GM18511 (cell line): ENCODE data around the gene USHBP1.

ENCODE experiments used
- ATAC-seq: cut with Tn5 transposase; IDR thresholded peaks from one replicate; pipeline ENCODE4 v1.9.1; 2021; ENCODE audit warnings: mild to moderate bottlenecking, moderate library complexity; ENCODE audit not compliant: unreplicated experiment

The USHBP1 gene

DNA sequence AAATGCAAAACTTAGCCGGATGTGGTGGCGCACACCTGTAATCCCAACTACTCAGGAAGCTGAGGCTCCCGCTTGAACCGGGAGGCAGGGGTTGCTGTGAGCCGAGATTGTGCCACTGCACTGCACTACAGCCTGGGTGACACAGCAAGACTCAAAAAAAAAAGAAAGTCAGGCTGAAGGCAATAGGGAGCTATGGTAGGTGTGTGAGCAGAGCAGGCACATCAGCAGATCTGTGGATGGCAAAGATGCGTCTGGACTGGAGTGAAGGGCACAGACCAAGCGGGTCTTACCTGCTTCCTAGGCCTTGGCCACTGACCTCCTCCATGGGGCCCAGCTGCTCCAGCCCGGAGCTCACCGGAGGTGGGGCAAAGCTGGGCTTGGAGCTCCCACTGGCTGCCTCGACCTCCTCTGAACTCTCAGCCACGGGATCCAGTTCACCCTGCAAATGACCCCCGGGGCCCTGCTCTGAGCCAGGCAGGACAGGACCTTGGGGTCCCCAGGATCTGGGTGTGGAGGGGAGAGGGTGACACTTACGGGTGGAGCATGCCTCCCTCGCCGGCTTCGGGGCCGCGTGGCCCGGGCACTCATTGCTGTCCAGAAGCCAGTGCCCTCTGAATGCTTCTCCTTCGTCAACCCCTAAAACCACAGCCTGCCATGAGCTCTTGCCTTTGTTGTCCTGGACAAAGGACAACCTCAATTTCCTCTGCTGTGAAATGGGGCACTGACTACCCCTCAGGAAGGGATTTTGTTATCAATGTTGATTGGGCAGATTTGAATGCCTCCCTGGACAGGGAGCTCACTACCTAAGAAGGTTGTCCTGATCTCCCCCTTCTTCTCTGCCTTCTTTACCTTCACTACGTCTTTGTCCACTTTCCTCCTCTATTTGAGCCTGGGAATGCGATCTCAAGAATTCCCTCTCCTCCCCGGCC is 569 bp downstream of the USHBP1 start:
- no peak for ATAC-seq

DNA sequence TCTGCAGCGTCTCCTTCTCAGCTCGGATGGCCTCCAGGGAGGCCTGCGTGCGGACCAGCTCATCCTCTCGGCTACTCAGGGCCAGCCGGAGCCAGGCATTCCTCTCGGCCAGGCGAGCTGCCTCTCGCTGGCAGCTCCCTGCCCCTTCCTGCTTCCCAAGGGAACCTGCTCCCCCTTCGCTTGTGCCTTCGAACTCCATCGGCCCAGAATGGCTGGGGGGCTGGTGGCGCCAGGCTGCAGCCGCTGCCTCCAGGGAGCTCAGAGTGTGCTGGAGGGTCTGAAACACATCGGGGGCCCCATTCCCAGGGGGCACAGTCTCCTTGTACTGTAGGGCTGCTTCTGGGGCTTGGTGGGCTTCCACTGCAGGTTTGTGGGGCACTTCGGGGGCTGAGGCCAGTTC is 2.0 kb downstream of the USHBP1 start:
- no peak for ATAC-seq

DNA sequence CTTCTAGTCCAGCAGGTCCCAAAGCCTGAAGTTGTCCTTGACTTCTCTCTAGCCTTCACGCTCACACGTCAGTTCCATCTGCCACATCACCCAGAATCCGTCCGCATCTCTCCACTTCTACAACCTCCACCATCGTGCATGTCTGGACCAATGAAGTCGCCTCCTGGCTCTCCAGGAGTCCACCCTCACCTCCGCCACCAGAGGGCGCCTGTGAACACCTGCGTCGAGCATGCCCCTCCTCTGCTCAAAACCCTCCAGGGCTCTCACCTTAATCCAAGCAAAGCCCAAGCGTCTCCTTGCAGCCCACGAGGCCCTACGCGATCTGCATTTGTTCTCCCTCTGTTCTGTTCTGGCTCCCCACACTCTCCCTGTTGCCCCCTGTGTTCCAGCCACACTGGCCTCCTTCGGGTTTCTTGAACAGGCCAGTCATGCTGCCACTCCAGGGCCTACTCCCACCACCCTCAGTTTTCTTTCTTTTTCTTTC is 3.7 kb downstream of the USHBP1 start:
- peak; percentile 72 for ATAC-seq

DNA sequence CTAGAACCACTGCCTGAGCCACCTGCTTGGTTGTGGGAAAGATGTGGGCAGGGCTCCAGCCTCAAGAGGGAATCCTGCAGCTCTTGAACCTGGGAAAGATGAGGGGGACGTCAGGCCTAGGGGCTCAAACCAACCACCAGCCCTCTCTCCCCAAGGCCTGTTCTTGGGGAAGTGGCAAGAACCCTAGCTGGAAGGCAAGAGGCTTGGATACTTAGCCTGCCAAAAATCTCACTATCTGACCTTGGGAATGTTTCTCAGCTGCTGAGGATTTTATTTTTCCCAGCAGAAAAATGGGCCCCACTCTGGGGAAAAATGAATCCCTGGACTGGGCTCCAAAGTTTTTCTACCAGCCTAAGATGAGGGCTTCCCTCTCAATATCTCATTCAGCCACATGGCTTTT is 4.6 kb downstream of the USHBP1 start:
- ATAC-seq: no peak

DNA sequence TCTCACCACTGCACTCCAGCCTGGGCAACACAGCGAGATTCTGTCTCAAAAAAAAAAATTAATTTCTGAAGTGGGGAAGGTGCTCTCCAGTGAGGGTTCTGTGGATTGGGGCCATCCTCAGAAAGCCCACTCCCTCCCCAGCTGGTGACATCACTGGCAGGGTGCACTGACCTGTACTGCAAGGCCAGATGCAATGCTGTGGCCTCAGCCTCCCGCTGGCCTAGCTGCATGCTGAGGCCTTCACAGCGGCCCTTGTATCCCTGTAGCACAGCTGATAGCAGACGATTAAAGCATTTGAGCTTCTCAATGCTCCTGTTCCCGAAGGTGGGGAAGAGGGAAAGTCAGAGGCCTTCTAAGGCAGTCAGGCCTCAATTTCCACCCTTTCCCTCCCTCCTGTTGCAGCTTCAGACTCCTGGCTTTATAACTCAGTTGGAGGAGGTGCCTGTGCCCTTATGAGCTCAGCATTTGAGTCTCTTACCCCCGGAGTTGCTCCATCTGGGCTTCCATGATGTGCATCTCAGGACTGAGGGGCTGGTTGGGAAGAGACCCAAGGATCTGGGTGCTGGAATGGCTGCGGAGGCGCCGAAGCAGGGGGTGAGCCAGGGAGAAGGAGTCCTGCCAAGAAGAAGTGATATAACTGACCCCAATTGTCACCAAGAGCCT is 5.3 kb downstream of the USHBP1 start:
- ATAC-seq: no peak

DNA sequence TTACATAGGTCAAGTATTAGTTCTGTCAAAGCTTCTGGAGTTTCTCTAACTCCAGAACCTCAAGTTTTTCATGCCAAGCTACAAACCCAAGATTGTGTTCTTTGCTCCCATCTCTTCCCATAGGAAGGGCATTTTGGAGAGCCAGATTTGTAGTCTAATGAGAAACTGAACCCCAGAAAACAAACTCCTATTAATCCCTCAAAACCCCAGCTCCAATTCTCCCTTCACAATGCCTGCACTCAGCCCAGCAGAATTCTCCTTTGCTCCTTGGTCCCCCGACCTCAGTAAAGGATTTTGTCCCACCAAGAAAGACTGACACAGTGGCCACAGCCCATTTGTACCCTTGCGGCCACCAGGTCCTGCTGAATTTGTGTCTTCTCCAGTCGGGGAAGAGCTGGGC is 8.4 kb downstream of the USHBP1 start:
- ATAC-seq: no peak

DNA sequence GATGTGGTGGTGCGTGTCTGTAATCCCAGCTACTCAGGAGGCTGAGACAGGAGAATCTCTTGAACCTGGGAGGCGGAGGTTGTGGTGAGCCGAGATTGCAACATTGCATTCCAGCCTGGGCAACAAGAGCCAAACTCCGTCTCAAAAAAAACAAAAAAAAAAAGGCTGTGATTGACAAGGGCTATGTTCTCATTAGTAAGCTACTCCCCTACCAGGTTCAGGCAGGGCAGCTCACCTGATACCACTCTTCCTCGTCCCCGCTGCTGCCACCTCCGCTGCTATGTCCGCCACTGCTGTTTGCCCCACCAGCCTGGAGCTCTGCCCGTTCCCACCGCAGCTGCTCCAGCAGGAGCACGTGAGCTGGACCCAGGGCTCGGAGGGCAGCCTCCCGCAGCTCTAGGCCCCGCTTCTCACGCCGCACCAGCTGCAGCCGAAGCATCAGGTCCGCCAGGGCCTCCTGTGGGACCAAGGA is 9.4 kb downstream of the USHBP1 start:
- no peak for ATAC-seq

DNA sequence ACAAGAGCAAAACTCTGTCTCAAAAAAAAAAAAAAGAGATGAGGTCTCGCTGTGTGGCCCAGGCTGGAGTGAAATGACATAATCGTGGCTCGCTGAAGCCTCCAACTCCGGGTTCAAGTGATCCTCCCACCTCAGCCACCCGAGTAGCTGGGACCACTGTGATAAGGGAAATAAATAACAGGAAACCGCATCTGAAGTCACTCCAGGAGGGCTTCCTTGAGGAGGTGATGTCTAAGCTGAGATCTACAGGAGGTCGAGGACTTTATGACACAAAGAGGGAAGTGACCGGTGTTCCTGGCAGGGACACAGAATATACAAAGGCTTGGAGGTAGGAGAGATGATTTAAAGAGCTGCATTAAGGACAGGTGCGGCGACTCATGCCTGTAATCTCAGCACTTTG is 9.9 kb downstream of the USHBP1 start:
- no peak for ATAC-seq

DNA sequence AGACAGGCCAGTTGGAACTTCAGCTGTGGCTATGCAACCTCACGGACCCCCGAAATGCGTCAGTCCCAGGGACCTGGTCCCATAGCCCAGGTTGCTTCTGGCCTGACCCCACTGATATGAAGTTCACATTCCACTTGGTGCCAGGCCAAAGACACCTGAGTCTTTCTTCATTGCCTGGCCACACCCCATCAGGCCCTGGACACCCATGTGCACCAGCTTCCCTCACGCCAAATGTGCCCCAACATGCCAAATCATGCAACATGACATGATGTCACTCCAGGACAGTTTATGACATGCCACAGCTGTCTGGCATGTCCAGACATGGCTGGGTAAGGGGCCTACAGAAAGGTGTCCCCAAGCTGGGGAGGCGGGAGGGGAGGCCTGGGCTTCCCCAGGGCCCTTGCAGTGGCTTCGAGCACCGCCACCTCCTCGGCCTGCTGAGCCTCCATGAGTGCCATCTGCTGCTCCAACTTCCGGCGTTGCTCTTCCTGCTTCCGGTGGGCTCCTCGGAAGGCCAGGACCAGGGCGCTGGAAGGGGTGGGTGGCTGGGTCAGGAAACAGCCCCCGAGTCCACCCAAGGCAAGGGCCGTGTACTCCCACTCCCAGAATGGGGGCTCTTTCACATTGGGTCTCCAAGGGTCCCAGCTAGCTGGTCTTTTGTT is 14.5 kb downstream of the USHBP1 start:
- ATAC-seq: no peak

DNA sequence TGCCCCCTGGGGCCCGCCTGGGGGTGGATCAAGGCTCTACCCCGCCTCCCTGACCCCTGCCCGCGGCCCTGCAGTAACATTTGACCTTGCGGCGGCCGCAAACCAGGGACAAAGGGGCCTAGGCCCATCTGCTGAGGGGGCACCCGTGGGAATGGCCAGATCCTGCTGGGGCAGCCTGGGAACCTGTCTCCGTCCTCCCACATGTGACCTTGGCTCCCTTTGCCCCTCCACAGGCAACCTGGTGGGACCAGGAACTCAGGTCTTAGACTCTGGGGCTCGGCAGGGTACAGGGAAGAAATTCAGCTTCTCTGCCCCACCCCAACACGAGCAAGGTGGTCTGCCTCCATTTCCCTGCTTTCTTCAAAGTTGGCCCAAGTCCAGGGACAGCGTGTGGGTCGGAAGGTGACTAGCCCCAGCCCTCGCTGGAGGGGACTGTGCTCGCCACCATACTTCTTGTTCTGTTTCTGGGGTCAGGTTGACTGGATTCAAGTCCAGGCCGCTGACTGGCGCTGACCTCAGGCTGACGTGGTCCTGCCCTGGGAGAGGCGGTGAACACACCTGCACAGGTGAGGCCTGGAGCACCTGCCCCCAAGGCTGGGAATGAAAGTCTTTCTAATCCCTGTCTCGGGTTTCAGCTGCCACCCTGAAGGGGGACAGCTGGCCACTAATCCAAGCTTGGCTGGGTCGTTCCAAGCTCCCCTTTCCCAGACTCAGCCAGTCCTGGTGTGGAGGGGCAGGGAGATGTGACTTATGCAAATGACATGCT is 16.4 kb downstream of the USHBP1 start:
- no peak for ATAC-seq

DNA sequence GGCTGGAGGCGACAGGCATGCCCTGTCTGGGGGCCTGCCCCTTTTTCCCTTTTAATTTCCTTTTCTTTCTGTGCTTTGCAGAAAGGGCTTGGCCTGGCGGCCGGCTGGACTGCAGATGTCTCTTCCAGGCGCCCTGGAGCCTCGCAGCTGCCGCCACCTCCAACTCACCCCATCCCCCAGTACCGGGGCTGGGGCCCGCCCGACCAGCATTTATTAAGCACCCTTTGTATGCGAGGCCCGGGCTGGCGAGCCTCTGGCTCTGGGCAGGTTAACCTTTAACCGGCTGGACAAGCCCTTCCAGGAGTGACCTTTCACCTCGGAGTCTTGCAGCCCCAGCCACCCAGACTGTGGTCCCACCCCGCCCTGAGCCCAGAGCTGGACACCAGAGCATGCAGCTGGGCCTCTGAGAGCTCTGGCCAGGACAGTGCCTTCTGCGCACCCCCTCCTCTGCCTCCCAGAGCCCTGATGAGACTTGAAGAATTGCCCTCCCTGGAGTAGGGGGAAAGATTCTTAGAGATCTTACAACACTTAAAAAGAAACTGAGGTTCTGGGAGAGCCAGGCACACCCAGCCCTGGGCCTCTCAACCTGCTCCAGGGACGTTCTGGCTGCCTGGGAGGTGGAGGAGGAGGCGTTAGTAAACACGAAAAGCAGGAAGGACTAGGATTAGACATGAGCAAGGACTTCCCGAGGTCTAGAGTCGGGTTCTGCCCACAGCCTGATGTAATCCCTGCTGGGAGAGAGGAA is 17.7 kb downstream of the USHBP1 start:
- no peak for ATAC-seq

DNA sequence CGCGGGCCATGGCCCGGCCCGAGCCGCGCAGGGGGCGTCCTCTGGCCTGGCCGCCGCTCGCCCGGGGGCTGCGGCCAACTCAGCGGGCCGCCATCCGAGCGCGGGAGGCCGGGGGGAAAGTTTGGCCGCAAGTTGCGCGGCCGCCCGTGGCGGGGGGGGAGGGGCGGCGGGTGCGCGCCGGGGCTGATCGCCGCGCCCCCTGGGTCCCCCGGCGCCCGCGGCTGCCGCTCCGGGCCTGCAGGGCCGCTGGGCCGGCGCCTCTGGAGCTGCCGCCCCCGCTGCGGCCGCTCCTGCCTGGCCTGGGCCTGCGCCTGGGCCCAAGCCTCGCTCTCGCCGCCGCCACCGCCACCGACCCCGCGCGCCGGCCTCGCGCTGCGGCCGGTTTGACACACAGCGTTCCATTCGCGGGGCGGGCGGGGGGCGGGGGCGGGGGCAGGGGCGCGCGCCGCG is 19.0 kb downstream of the USHBP1 start, which contains the start of gene NR2F6:
Gene NR2F6, minus strand, starts transcription at position 385 of the 450 bp plus-strand sequence. CDS start 699 bp downstream, outside the sequence.
- ATAC-seq: peak; percentile 21

DNA sequence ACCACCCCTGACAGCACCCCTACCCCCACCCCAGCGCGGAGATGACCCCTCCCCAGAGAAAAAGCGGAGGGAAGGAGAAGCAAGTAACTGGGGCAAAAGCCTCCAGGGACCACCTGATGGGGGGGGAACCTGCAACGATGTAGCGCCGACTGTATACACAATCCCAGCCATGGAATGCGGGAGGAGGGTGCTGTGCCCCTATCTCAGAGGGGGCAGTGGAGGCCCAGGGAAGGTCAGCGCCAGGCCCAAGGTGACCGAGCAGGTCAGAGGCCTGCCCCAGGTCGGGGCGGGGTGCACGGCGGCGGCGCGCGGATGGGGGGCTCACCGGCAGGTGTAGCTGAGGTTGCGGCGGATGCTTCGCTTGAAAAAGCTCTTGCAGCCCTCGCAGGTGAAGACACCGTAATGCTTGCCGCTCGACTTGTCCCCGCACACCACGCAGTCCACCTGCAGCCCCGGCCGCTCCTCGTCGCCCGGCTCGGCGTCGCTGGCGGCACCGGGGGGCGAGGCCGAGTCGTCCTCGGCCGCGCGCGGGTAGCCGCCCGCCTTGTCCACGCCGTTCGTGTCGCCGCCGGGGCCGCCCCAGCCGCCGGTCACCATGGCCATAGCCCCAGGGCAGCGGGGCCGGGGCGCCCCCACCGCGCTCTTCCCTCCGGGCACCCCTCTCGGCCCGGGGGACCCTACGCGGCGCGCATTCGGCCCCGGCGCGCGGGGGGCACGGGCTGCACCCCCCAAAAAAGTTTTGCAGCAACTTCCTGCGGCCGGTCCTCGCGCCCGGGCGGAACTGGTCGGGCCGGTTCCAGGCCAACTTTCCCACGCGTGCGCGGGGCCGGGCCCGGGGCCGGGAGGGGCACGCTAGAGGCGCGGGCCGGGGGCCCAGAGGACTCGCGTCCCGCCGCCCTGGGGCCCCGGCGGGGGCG is 19.7 kb downstream of the USHBP1 start:
- ATAC-seq: peak; percentile 22

DNA sequence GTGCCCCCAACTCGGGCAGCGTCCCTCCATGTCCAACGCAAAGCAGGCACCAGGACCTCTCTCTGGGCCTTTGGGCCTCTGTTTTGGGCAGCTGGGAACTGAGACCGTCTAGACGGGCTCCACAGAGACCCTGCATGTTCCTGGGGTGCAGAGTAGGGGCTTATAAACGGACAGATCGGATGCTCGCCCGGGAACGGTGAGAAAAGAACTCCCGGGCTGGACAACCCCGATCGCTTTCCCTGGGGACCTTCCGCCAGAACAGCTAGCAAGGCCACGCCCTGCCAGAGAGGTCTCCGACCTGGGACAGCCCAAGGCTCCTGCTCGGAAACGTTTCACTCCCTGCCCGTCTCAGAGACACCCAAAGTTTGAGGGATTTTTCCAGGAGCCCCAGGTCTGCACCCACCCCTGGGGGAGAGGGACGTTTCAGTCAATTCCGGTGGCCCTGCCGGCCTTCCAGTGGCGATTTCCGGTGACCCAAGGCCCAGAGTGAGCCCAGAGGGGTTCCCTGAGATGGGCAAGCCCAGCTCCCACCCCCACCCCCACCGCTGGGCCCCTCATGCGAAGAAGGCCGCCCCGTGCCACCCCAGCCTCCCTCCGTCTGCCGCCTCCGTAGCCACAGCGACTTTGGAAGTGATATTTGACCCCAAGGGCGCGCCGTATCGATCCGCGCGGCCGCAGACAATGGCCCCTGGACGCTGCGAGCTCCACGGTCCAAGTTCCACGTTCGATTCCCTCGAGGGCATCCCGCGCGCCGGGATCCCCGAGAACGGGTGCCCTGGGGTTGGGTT is 20.5 kb downstream of the USHBP1 start:
- no peak for ATAC-seq

DNA sequence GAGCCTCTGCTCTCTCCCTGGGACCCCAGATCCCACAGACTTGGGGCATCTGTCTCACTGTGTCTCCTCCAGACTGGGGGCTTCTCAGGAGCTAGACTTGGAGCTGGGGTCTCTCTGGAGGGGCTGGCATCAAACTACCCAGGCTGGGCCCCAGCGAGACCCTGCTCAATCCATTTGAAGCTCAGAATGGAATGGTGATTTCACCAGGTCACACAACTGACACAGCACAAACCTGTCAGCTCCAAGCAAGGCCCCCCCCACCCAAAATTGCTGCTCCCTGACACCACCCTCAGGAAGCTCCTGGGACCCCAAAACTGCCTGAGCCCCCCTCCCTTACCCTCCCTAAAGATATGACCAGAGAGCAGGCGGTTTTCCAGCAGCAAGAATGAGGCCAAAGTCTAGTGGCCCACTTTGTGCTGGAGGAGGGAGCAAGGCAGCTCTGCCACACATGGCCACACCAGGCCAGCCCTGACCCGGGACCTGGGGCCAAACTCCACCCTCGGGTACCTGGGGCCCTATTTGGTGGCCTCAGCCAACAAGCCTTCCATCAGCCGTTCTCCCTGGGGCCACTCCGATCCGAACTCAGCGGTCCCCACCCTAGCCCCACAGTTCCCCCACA is 21.2 kb downstream of the USHBP1 start:
- no peak for ATAC-seq

DNA sequence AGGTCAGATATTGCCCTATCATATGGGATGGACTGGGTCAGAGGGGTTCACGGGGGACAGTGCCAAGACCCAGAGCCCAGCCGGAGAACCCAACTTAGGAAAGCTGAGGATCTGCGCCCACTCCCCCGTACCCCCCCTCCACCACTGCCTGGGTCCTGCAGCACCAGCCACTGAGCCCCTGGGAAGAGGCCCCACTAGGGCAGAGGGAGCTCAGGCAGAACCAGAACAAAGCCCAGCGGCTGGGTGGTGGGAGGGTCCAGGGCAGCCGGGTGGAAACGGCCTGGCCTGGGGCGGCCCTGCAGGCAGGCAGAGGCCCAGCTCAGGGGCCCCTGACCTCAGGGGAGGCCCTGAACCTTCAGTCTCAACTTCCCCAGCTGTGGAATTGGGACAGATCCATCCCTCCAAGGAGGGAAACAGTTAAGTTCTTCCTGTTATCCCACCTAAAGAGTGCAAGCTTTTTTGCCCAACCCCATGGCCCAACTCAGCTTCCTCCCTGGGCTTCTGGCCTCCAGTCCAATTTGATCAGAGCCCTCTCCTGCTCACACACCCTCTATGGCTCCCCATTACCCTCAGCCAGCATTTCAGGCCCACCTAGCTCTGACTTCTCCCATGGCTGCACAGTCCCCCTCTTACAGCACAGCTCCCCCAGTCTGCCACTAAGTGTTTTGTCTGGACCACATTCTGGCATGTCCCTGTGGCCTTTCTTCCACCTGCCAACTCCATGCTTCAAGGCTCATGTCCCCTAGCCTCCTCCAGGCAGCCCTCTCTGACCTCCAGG is 21.9 kb downstream of the USHBP1 start:
- no peak for ATAC-seq
